Measurements from ENCODE around the gene USP43.

USP43 gene

DNA sequence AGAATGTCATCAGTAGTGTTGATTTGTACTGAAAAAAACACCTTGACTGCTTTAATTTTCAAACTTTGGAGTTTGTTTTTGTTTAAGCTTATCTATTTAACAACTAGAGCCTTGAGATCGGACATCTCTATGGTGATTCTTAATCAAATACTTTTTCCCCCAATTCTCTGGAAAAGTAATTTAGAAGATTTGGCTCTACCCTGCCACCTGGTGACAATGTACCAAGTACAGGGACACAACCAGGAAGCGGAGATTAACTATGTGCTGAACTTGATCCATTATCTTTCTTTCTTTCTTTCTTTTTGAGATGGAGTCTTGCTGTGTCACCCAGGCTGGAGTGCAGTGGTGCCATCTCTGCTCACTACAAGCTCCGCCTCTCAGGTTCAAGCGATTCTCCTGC lies 30.8 kb downstream of the USP43 start:
- Histone ChIP-seq H3K9me3 (ENCODE audit: control insufficient read depth in 5 of 5, low read length in 5 of 5) (peaks cover 0 to 11% (median 7%) of the 10 kb centered on the region in 5 donors), H3K27me3 (ENCODE audit: control insufficient read depth in 5 of 5, insufficient read depth in 4 of 5, low read length in 5 of 5) (no peaks in the 10 kb centered on the region), H3K27ac (ENCODE audit: low read depth, low read length) (no peak overlapping the region), H3K9ac (ENCODE audit: low read length in 5 of 5) (no peak overlapping the region), H3K4me1 (ENCODE audit: control insufficient read depth in 5 of 5, insufficient read depth in 5 of 5, low read length in 5 of 5) (peaks cover 0 to 8% (median 3%) of the 10 kb centered on the region in 5 donors), H3K36me3 (ENCODE audit: control insufficient read depth in 5 of 5, insufficient read depth in 5 of 5, low read length in 5 of 5) (no peaks in the 10 kb centered on the region), H3K4me3 (ENCODE audit: low read depth in 1 of 5, low read length in 5 of 5) (no peak overlapping the region)

DNA sequence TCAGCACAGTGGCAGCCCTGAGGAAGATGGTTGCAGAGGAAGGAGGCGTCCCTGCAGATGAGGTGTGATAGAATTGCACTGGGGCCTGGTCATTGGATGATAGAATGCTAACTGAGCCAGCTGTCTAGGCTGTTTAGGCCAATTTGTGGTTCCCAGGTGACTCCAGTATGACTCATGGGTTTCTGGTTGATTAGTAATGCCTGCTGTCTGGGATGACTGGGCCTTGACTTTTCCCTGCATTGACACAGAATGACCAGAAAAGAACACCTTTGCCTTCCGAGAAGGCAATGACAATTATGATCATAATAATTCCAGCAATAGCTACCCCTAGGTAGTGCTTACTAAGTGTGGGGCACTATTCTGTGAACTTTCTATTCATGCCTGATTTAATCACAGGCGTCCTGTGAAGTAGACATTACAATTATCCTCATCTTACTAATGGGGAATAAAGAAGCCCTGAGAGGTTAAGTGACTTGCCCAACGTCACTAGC lies 31.5 kb downstream of the USP43 start:
- Histone ChIP-seq H3K27ac (ENCODE audit: low read depth, low read length) (no peak overlapping the region), H3K4me3 (ENCODE audit: low read depth in 1 of 5, low read length in 5 of 5) (no peak overlapping the region), H3K9me3 (ENCODE audit: control insufficient read depth in 5 of 5, low read length in 5 of 5) (peaks cover 0 to 11% (median 7%) of the 10 kb centered on the region in 5 donors), H3K27me3 (ENCODE audit: control insufficient read depth in 5 of 5, insufficient read depth in 4 of 5, low read length in 5 of 5) (no peaks in the 10 kb centered on the region), H3K36me3 (ENCODE audit: control insufficient read depth in 5 of 5, insufficient read depth in 5 of 5, low read length in 5 of 5) (no peaks in the 10 kb centered on the region), H3K4me1 (ENCODE audit: control insufficient read depth in 5 of 5, insufficient read depth in 5 of 5, low read length in 5 of 5) (peaks cover 0 to 8% (median 3%) of the 10 kb centered on the region in 5 donors), H3K9ac (ENCODE audit: low read length in 5 of 5) (no peak overlapping the region)

GRCh38 chr17:9677411-9677810 lies 32.1 kb downstream of the USP43 start:
- H3K27ac ChIP-seq (ENCODE audit: low read depth, low read length): no peak overlapping the region

DNA sequence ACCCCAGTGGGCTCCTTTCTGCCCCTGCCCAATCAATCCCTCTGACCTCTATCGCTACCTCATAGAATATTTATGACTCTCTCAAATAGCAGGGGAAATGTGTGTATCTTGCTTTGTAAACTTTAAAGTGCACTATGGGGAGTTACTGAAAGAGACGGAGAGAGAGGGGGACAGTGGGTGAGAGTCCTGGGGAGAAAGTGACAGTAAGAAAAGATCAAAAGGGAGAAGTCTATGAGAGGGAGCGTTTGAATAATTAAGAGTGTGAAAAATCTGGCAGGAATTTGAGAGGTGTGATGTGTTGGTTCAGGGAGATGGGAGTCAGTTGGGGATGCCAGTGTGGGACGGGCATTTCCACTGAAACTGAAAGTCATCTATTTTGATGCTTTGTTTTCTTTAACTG lies 32.6 kb downstream of the USP43 start:
- Histone ChIP-seq H3K4me1 (ENCODE audit: control insufficient read depth in 5 of 5, insufficient read depth in 5 of 5, low read length in 5 of 5) (peaks cover 0 to 8% (median 3%) of the 10 kb centered on the region in 5 donors), H3K9me3 (ENCODE audit: control insufficient read depth in 5 of 5, low read length in 5 of 5) (peaks cover 0 to 11% (median 7%) of the 10 kb centered on the region in 5 donors), H3K36me3 (ENCODE audit: control insufficient read depth in 5 of 5, insufficient read depth in 5 of 5, low read length in 5 of 5) (no peaks in the 10 kb centered on the region), H3K27me3 (ENCODE audit: control insufficient read depth in 5 of 5, insufficient read depth in 4 of 5, low read length in 5 of 5) (no peaks in the 10 kb centered on the region), H3K27ac (ENCODE audit: low read depth, low read length) (no peak overlapping the region), H3K4me3 (ENCODE audit: low read depth in 1 of 5, low read length in 5 of 5) (no peak overlapping the region), H3K9ac (ENCODE audit: low read length in 5 of 5) (no peak overlapping the region)

More at GRCh38 chr17:9677411-9677810, 32.1 kb downstream of the USP43 start:
- Histone ChIP-seq H3K36me3 (ENCODE audit: control insufficient read depth in 5 of 5, insufficient read depth in 5 of 5, low read length in 5 of 5) (no peaks in the 10 kb centered on the region), H3K4me3 (ENCODE audit: low read depth in 1 of 5, low read length in 5 of 5) (no peak overlapping the region), H3K9me3 (ENCODE audit: control insufficient read depth in 5 of 5, low read length in 5 of 5) (peaks cover 0 to 11% (median 7%) of the 10 kb centered on the region in 5 donors), H3K9ac (ENCODE audit: low read length in 5 of 5) (no peak overlapping the region), H3K27me3 (ENCODE audit: control insufficient read depth in 5 of 5, insufficient read depth in 4 of 5, low read length in 5 of 5) (no peaks in the 10 kb centered on the region), H3K4me1 (ENCODE audit: control insufficient read depth in 5 of 5, insufficient read depth in 5 of 5, low read length in 5 of 5) (peaks cover 0 to 8% (median 3%) of the 10 kb centered on the region in 5 donors)

GRCh38 chr17:9684955-9685621 lies 39.8 kb downstream of the USP43 start:
- H3K27ac ChIP-seq (ENCODE audit: low read depth, low read length): no peak overlapping the region
- H3K9me3 ChIP-seq (ENCODE audit: control insufficient read depth in 5 of 5, low read length in 5 of 5): peaks cover 0 to 6% (median 4%) of the 10 kb centered on the region in 5 donors
- no peaks in the 10 kb centered on the region for H3K27me3 ChIP-seq (ENCODE audit: control insufficient read depth in 5 of 5, insufficient read depth in 4 of 5, low read length in 5 of 5)
- no peaks in the 10 kb centered on the region for H3K36me3 ChIP-seq (ENCODE audit: control insufficient read depth in 5 of 5, insufficient read depth in 5 of 5, low read length in 5 of 5)
- H3K4me1 ChIP-seq (ENCODE audit: control insufficient read depth in 5 of 5, insufficient read depth in 5 of 5, low read length in 5 of 5): no peaks in the 10 kb centered on the region
- no peak overlapping the region for H3K9ac ChIP-seq (ENCODE audit: low read length in 5 of 5)
- no peak overlapping the region for H3K4me3 ChIP-seq (ENCODE audit: low read depth in 1 of 5, low read length in 5 of 5)

- H3K4me1 ChIP-seq (ENCODE audit: control insufficient read depth in 5 of 5, insufficient read depth in 5 of 5, low read length in 5 of 5): no peaks in the 10 kb centered on the region
- no peak overlapping the region for H3K4me3 ChIP-seq (ENCODE audit: low read depth in 1 of 5, low read length in 5 of 5)
- H3K9ac ChIP-seq (ENCODE audit: low read length in 5 of 5): no peak overlapping the region
- no peak overlapping the region for H3K27ac ChIP-seq (ENCODE audit: low read depth, low read length)
- H3K9me3 ChIP-seq (ENCODE audit: control insufficient read depth in 5 of 5, low read length in 5 of 5): no peaks in the 10 kb centered on the region
- no peaks in the 10 kb centered on the region for H3K36me3 ChIP-seq (ENCODE audit: control insufficient read depth in 5 of 5, insufficient read depth in 5 of 5, low read length in 5 of 5)
- no peaks in the 10 kb centered on the region for H3K27me3 ChIP-seq (ENCODE audit: control insufficient read depth in 5 of 5, insufficient read depth in 4 of 5, low read length in 5 of 5)
These were observed 48.4 kb downstream of the USP43 start for GRCh38 chr17:9693755-9694154.

GRCh38 chr17:9696279-9697044 lies 51.1 kb downstream of the USP43 start:
- Histone ChIP-seq H3K27ac (ENCODE audit: low read depth, low read length) (no peak overlapping the region), H3K4me1 (ENCODE audit: control insufficient read depth in 5 of 5, insufficient read depth in 5 of 5, low read length in 5 of 5) (no peaks in the 10 kb centered on the region), H3K27me3 (ENCODE audit: control insufficient read depth in 5 of 5, insufficient read depth in 4 of 5, low read length in 5 of 5) (peaks cover 0 to 3% (median 0%) of the 10 kb centered on the region in 5 donors), H3K9ac (ENCODE audit: low read length in 5 of 5) (no peak overlapping the region), H3K9me3 (ENCODE audit: control insufficient read depth in 5 of 5, low read length in 5 of 5) (no peaks in the 10 kb centered on the region), H3K4me3 (ENCODE audit: low read depth in 1 of 5, low read length in 5 of 5) (no peak overlapping the region), H3K36me3 (ENCODE audit: control insufficient read depth in 5 of 5, insufficient read depth in 5 of 5, low read length in 5 of 5) (no peaks in the 10 kb centered on the region)

- H3K27me3 ChIP-seq (ENCODE audit: control insufficient read depth in 5 of 5, insufficient read depth in 4 of 5, low read length in 5 of 5): peaks cover 0 to 5% (median 0%) of the 10 kb centered on the region in 5 donors
- H3K9ac ChIP-seq (ENCODE audit: low read length in 5 of 5): no peak overlapping the region
- no peak overlapping the region for H3K27ac ChIP-seq (ENCODE audit: low read depth, low read length)
- H3K4me1 ChIP-seq (ENCODE audit: control insufficient read depth in 5 of 5, insufficient read depth in 5 of 5, low read length in 5 of 5): no peaks in the 10 kb centered on the region
- H3K36me3 ChIP-seq (ENCODE audit: control insufficient read depth in 5 of 5, insufficient read depth in 5 of 5, low read length in 5 of 5): no peaks in the 10 kb centered on the region
- H3K9me3 ChIP-seq (ENCODE audit: control insufficient read depth in 5 of 5, low read length in 5 of 5): no peaks in the 10 kb centered on the region
- no peak overlapping the region for H3K4me3 ChIP-seq (ENCODE audit: low read depth in 1 of 5, low read length in 5 of 5)
These were observed 54.8 kb downstream of the USP43 start for GRCh38 chr17:9700136-9700535.

DNA sequence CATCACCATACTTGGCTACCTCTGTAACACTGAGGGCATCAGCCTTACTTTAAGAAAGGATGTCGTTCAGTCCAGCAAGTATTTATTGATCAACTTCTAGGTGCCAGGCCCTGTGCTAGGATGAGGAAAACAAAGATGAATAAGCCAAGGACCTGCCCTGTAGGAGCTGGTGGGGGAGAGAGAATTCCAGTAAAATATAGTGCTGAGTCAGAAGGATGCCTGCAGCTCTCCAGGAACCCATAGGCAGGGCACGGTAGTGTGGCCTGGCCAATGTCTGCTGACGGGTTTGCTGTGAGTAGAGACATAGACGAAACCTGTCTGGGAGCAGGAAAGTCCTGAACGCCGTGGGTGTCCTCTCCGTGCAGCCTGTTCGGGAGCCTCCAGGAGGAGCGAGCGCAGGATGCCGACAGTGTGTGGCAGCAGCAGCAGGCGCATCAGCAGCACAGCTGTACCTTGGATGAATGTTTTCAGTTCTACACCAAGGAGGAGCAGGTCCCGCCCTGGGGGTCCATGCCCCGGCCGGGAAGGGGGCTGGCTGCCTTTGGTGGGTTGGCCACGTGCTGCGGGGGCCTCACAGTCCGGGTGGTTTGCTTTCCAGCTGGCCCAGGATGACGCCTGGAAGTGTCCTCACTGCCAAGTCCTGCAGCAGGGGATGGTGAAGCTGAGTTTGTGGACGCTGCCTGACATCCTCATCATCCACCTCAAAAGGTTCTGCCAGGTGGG lies 55.6 kb downstream of the USP43 start:
- peaks cover 0 to 5% (median 0%) of the 10 kb centered on the region in 5 donors for H3K27me3 ChIP-seq (ENCODE audit: control insufficient read depth in 5 of 5, insufficient read depth in 4 of 5, low read length in 5 of 5)
- no peak overlapping the region for H3K27ac ChIP-seq (ENCODE audit: low read depth, low read length)
- H3K9me3 ChIP-seq (ENCODE audit: control insufficient read depth in 5 of 5, low read length in 5 of 5): no peaks in the 10 kb centered on the region
- no peak overlapping the region for H3K4me3 ChIP-seq (ENCODE audit: low read depth in 1 of 5, low read length in 5 of 5)
- H3K4me1 ChIP-seq (ENCODE audit: control insufficient read depth in 5 of 5, insufficient read depth in 5 of 5, low read length in 5 of 5): no peaks in the 10 kb centered on the region
- no peaks in the 10 kb centered on the region for H3K36me3 ChIP-seq (ENCODE audit: control insufficient read depth in 5 of 5, insufficient read depth in 5 of 5, low read length in 5 of 5)
- no peak overlapping the region for H3K9ac ChIP-seq (ENCODE audit: low read length in 5 of 5)

DNA sequence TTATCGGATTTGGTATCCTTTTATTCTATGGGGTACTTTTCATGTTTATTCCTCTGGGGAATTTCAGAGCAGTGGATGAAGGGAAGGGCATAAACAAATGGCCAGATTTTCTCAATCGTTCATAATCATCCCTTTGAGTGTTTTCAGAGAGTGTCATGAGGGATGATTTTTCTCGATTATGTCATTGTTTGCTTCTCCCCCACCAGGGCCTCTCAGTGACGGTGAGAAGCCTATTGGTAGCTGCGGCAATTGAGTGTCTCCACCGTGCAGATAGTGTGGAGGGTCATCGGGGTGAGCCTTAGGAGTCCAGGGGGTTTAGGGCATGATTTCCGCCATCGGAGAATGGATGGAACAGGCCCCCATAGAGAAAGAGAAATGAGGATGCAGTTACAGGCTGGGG lies 57.2 kb downstream of the USP43 start:
- no peak overlapping the region for H3K4me3 ChIP-seq (ENCODE audit: low read depth in 1 of 5, low read length in 5 of 5)
- H3K27ac ChIP-seq (ENCODE audit: low read depth, low read length): no peak overlapping the region
- H3K36me3 ChIP-seq (ENCODE audit: control insufficient read depth in 5 of 5, insufficient read depth in 5 of 5, low read length in 5 of 5): no peaks in the 10 kb centered on the region
- H3K9ac ChIP-seq (ENCODE audit: low read length in 5 of 5): no peak overlapping the region
- no peaks in the 10 kb centered on the region for H3K9me3 ChIP-seq (ENCODE audit: control insufficient read depth in 5 of 5, low read length in 5 of 5)
- H3K4me1 ChIP-seq (ENCODE audit: control insufficient read depth in 5 of 5, insufficient read depth in 5 of 5, low read length in 5 of 5): no peaks in the 10 kb centered on the region
- H3K27me3 ChIP-seq (ENCODE audit: control insufficient read depth in 5 of 5, insufficient read depth in 4 of 5, low read length in 5 of 5): peaks cover 0 to 5% (median 0%) of the 10 kb centered on the region in 5 donors

Data from subcutaneous abdominal adipose tissue (tissue), 5 donors.